Kidney (tissue), 14 donors: ENCODE measurements around the gene METTL21C. TPM values are rescaled to one million over a fixed set of nuclear protein-coding genes. Genes with fewer than 3 reads are reported as not detected.

Experiments used
- DNase-seq, 5 donors: peaks; one replicate each; pipeline ENCODE4 v3.0.0-alpha.2; 2013 to 2020
- FAIRE-seq: peaks from 2 replicates; lab custom pipeline; 2012; peaks lifted over from hg19 to GRCh38; lab: Jason Lieb, UNC
- H3K27ac ChIP-seq, 2 donors: one replicate each; pipeline ENCODE4 v1.7.0; 2013; ENCODE audit warnings: low read depth in 2 of 2, low read length in 2 of 2, inconsistent platforms in 1 of 2
- H3K27me3 ChIP-seq: one replicate; pipeline ENCODE4 v1.7.1; 2013; ENCODE audit warnings: low read length, inconsistent platforms; ENCODE audit not compliant: control insufficient read depth, insufficient read depth
- H3K36me3 ChIP-seq, 3 donors: one replicate each; pipeline versions ENCODE4 v1.7.0 to v1.7.1; 2013; ENCODE audit warnings: low read length in 3 of 3, control low read depth in 1 of 3, inconsistent platforms in 1 of 3; ENCODE audit not compliant: insufficient read depth in 3 of 3, control insufficient read depth in 2 of 3
- H3K4me1 ChIP-seq, 3 donors: one replicate each; pipeline versions ENCODE4 v1.7.0 to v1.7.1; 2013; ENCODE audit warnings: low read length in 3 of 3, inconsistent platforms in 1 of 3, low read depth in 1 of 3; ENCODE audit not compliant: control insufficient read depth in 2 of 3, insufficient read depth in 2 of 3
- H3K4me3 ChIP-seq, 3 donors: one replicate each; pipeline versions ENCODE4 v1.7.0 to v1.8.1; 2013; ENCODE audit warnings: low read length in 3 of 3, control low read depth in 1 of 3, inconsistent platforms in 1 of 3
- H3K9ac ChIP-seq, 3 donors: one replicate each; pipeline versions ENCODE4 v1.7.0 to v1.7.1; 2013; ENCODE audit warnings: low read length in 3 of 3, control low read depth in 1 of 3, inconsistent platforms in 1 of 3
- H3K9me3 ChIP-seq, 3 donors: one replicate each; pipeline versions ENCODE4 v1.7.0 to v1.7.1; 2013; ENCODE audit warnings: low read length in 3 of 3, control low read depth in 1 of 3, inconsistent platforms in 1 of 3; ENCODE audit not compliant: control insufficient read depth in 2 of 3, insufficient read depth in 1 of 3
- CTCF ChIP-seq: IDR thresholded peaks from 3 replicates; pipeline ENCODE4 v1.5.1; 2012; ENCODE audit warnings: mild to moderate bottlenecking, moderate library complexity, borderline replicate concordance; ENCODE audit not compliant: insufficient read depth; ENCODE audit errors: extremely low read depth
- intact Hi-C: fragments of 100-400 bp; cut with DNase I; formaldehyde crosslinking; loops from one replicate; pipeline ENCODE4 v1.11.1; 2022
- polyA plus RNA-seq: library from polyadenylated mRNA; stranded (reverse); fragments of 350-450 nt; fragmentation: Illumina TruSeq; extraction: RNeasy Lipid Tissue Mini Kit (QIAGEN cat#74804); gene quantifications from one replicate; pipeline ENCODE4 v1.2.3, GENCODE V29; 2014; ENCODE audit warnings: low read depth, low replicate concordance; ENCODE audit not compliant: insufficient read depth
- total RNA-seq: library from RNA; stranded (reverse); fragmentation: NEBNext Ultra II Directional; extraction: Animal tissue kit (Norgen Biotek cat#: 25700); gene quantifications from one replicate; pipeline ENCODE4 v1.2.1, GENCODE V29; 2021
- donor health status: control.
- donor health status: control.
- donor health status: control.
- donor health status: control.
- donor health status: control.
- donor health status: DM: yes; HTN: yes; CAD: no.
- donor health status: Normal renal cell carcinoma (clear cell type).

The METTL21C gene
- total and polyA plus RNA-seq, 2 donors from 2014 or later: not detected

GRCh38 chr13:102729560-102730270, 34.9 kb upstream of the METTL21C start:
- H3K9ac ChIP-seq: no peak overlapping the region
- intact Hi-C loops: no loop called here
- peak in 1 of 5 donors; percentile 20 for DNase-seq
- peaks cover 0 to 3% (median 0%) of the 10 kb centered on the region in 3 donors for H3K9me3 ChIP-seq
- no peak for TF ChIP-seq CTCF
- no peak overlapping the region for H3K4me3 ChIP-seq
- no peaks in the 10 kb centered on the region for H3K4me1 ChIP-seq
- no peaks in the 10 kb centered on the region for H3K27me3 ChIP-seq
- no peaks in the 10 kb centered on the region for H3K36me3 ChIP-seq
- H3K27ac ChIP-seq: no peak overlapping the region
- FAIRE-seq: no peak

- intact Hi-C loops: no loop called here
- H3K9ac ChIP-seq: no peak overlapping the region
- H3K4me1 ChIP-seq: no peaks in the 10 kb centered on the region
- peak; percentile 11 for TF ChIP-seq CTCF
- H3K36me3 ChIP-seq: no peaks in the 10 kb centered on the region
- DNase-seq: no peak
- H3K9me3 ChIP-seq: no peaks in the 10 kb centered on the region
- no peak for FAIRE-seq
- no peak overlapping the region for H3K4me3 ChIP-seq
- H3K27me3 ChIP-seq: no peaks in the 10 kb centered on the region
- H3K27ac ChIP-seq: no peak overlapping the region
Measured at GRCh38 chr13:102726430-102726829, 31.6 kb upstream of the METTL21C start.

- Histone ChIP-seq H3K27ac (no peak overlapping the region), H3K4me3 (no peak overlapping the region), H3K36me3 (no peaks in the 10 kb centered on the region), H3K27me3 (no peaks in the 10 kb centered on the region), H3K4me1 (no peaks in the 10 kb centered on the region), H3K9me3 (no peaks in the 10 kb centered on the region), H3K9ac (no peak overlapping the region)
- DNase-seq: peak in 3 of 5 donors; percentile 19 to 75 (median 71)
- FAIRE-seq: no peak
- TF ChIP-seq CTCF: peak; percentile 52
- intact Hi-C loops: no loop called here
Measured at GRCh38 chr13:102724923-102725322, 30.1 kb upstream of the METTL21C start.

- Histone ChIP-seq H3K4me1 (no peaks in the 10 kb centered on the region), H3K9me3 (no peaks in the 10 kb centered on the region), H3K27ac (no peak overlapping the region), H3K9ac (no peak overlapping the region), H3K4me3 (no peak overlapping the region), H3K36me3 (no peaks in the 10 kb centered on the region), H3K27me3 (no peaks in the 10 kb centered on the region)
- no peak for FAIRE-seq
- intact Hi-C loops: no loop called here
- no peak for DNase-seq
- no peak for TF ChIP-seq CTCF
Measured at GRCh38 chr13:102721800-102722231, 27.0 kb upstream of the METTL21C start.
